HEK293T (cell line): ENCODE results near the gene ARHGAP40.

Experiments used
- CTCF ChIA-PET: fragments of 350-600 bp; formaldehyde crosslinking; extraction: SDS; loops from one replicate; lab custom pipeline; 2021; ENCODE audit warnings: antibody characterized with exemption, inconsistent platforms; lab: Yijun Ruan, JAX
- POLR2A ChIA-PET: fragments of 350-600 bp; formaldehyde crosslinking; extraction: SDS; loops from one replicate; lab custom pipeline; 2020; ENCODE audit warnings: antibody characterized with exemption, inconsistent platforms; lab: Yijun Ruan, JAX
- DNase-seq: peaks from one replicate; pipeline ENCODE4 v3.0.0; 2012; ENCODE audit warnings: mixed read lengths; ENCODE audit errors: extremely low spot score
- ARNT ChIP-seq: fragments of 450-650 bp; IDR thresholded peaks from 2 replicates; pipeline ENCODE4 v1.6.1; 2017; ENCODE audit warnings: mild to moderate bottlenecking
- BHLHE40 ChIP-seq: fragments of 450-650 bp; IDR thresholded peaks from 2 replicates; pipeline ENCODE4 v1.6.1; 2016; ENCODE audit warnings: mild to moderate bottlenecking, moderate library complexity, borderline replicate concordance
- CTBP1 ChIP-seq: fragments of 450-650 bp; IDR thresholded peaks from 2 replicates; pipeline ENCODE4 v1.6.1; 2016; ENCODE audit warnings: borderline replicate concordance
- ELF4 ChIP-seq: fragments of 450-650 bp; IDR thresholded peaks from 2 replicates; pipeline ENCODE4 v1.6.1; 2017; ENCODE audit warnings: antibody characterized with exemption
- FOXA1 ChIP-seq: fragments of 450-650 bp; IDR thresholded peaks from 2 replicates; pipeline ENCODE4 v1.6.1; 2016; ENCODE audit warnings: mild to moderate bottlenecking
- FOXK2 ChIP-seq: fragments of 450-650 bp; IDR thresholded peaks from 2 replicates; pipeline ENCODE4 v1.6.1; 2016; ENCODE audit warnings: mild to moderate bottlenecking
- FOXM1 ChIP-seq: fragments of 450-650 bp; IDR thresholded peaks from 2 replicates; pipeline ENCODE4 v1.6.1; 2017; ENCODE audit warnings: mild to moderate bottlenecking, borderline replicate concordance
- HDGF ChIP-seq: fragments of 450-650 bp; IDR thresholded peaks from 2 replicates; pipeline ENCODE4 v1.6.1; 2017; ENCODE audit warnings: antibody characterized with exemption, borderline replicate concordance
- L3MBTL2 ChIP-seq: fragments of 450-650 bp; conservative IDR thresholded peaks from 2 replicates; pipeline ENCODE4 v1.6.1; 2016; ENCODE audit warnings: mild to moderate bottlenecking
- LEF1 ChIP-seq: fragments of 450-650 bp; IDR thresholded peaks from 2 replicates; pipeline ENCODE4 v1.6.1; 2017; ENCODE audit warnings: mild to moderate bottlenecking, borderline replicate concordance
- NFRKB ChIP-seq: fragments of 450-650 bp; IDR thresholded peaks from 2 replicates; pipeline ENCODE4 v1.6.1; 2016; ENCODE audit warnings: mild to moderate bottlenecking, moderate library complexity
- SP1 ChIP-seq: fragments of 450-650 bp; IDR thresholded peaks from 2 replicates; pipeline ENCODE4 v1.6.1; 2017
- SUZ12 ChIP-seq: fragments of 450-650 bp; IDR thresholded peaks from 2 replicates; pipeline ENCODE4 v1.6.1; 2016; ENCODE audit warnings: mild to moderate bottlenecking
- TARDBP ChIP-seq: fragments of 450-650 bp; IDR thresholded peaks from 2 replicates; pipeline ENCODE4 v1.6.1; 2016
- ZNF384 ChIP-seq: fragments of 450-650 bp; IDR thresholded peaks from 2 replicates; pipeline ENCODE4 v1.6.1; 2016
- TF ChIP-seq, protein P1 (sequence below): fragments of 450-650 bp; IDR thresholded peaks from 2 replicates; pipeline ENCODE4 v1.6.1; 2016

Gene ARHGAP40

DNA sequence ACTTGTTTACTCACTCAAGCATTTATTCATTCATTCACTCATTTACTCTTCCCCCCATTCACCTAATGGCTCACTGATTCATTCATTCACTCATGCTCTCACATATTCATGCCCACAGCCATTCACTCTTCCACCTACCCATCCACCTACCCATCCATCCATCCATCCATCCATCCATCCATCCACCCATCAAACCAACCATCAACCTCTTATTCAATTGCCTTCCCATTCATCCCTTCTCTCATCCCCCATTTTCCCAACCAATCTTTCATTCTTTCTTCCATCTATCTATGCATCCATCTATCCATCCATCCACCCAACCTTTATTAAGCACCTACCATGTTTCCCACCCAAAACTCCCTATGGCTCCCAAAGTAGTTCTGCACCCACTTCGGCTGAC, 1.6 kb upstream of the ARHGAP40 start:
- TF ChIP-seq CTBP1, result no peak
- TF ChIP-seq ELF4, result no peak
- no peak for TF ChIP-seq LEF1
- no peak for TF ChIP-seq TARDBP
- no peak for TF ChIP-seq FOXA1
- no peak for TF ChIP-seq ARNT
- TF ChIP-seq L3MBTL2, result no peak
- no peak for TF ChIP-seq FOXM1
- TF ChIP-seq, protein P1, sequence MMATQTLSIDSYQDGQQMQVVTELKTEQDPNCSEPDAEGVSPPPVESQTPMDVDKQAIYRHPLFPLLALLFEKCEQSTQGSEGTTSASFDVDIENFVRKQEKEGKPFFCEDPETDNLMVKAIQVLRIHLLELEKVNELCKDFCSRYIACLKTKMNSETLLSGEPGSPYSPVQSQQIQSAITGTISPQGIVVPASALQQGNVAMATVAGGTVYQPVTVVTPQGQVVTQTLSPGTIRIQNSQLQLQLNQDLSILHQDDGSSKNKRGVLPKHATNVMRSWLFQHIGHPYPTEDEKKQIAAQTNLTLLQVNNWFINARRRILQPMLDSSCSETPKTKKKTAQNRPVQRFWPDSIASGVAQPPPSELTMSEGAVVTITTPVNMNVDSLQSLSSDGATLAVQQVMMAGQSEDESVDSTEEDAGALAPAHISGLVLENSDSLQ, result no peak
- no peak for TF ChIP-seq HDGF
- TF ChIP-seq ZNF384, result no peak
- TF ChIP-seq SP1, result no peak
- TF ChIP-seq SUZ12, result no peak
- no peak for TF ChIP-seq NFRKB
- TF ChIP-seq FOXK2, result no peak
- TF ChIP-seq BHLHE40, result no peak
- DNase-seq, result no peak
- CTCF ChIA-PET, result no interaction called here
- POLR2A ChIA-PET, result no interaction called here

DNA sequence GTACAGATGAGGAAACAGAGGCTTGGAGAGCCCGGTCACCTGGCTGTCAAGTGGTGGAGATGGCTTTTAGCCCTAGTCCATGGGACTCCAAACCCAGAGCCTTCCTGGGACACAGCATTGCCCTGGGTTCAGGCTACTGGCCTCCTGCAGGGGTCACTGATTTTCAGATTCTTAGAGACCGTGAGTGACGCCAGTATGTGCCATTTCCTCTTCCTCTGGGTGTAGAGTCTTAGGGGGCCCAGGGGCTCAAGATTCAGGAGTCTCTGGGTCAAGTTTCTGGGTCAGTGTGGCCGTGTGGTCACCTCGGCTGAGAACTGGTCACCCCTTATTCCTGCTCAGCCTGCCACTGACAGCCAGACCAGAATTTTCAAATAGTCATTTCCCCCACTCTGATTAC, 574 bp downstream of the ARHGAP40 start:
- ChIA-PET POLR2A (no interaction called here), CTCF (no interaction called here)
- DNase-seq, result no peak
- TF ChIP-seq ZNF384, result no peak
- no peak for TF ChIP-seq CTBP1
- TF ChIP-seq HDGF, result no peak
- TF ChIP-seq L3MBTL2, result no peak
- no peak for TF ChIP-seq FOXM1

DNA sequence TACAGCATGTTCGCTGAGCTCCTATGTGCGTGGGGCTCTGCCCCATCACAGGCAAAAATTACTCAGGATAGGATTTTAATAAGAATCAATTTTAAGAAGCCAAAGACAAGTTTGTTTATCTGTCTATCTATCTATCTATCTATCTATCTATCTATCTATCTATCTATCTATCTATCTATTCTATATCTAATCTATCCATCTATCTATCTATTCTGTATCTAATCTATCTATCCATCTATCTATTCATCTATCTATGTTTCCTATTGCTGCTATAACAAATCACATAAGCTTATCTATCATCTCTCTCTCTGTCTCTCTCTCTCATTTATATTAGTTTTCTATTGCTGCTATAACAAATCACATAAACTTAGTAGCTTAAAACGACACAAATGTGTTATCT, 1.7 kb downstream of the ARHGAP40 start:
- TF ChIP-seq BHLHE40 (no peak), FOXM1 (no peak), LEF1 (no peak), SUZ12 (no peak), CTBP1 (no peak), FOXA1 (no peak)
- TF ChIP-seq, protein P1, result no peak
- DNase-seq, result no peak
- ChIA-PET POLR2A (interaction anchor here (0.8 kb wide), 1 partner anchor 131 kb away, joined by 3 read pairs; the partner anchor contains the start of gene RALGAPB), CTCF (interaction anchor here (0.5 kb wide), 1 partner anchor 8 kb away, joined by 3 read pairs; no protein-coding TSS in a partner anchor)

DNA sequence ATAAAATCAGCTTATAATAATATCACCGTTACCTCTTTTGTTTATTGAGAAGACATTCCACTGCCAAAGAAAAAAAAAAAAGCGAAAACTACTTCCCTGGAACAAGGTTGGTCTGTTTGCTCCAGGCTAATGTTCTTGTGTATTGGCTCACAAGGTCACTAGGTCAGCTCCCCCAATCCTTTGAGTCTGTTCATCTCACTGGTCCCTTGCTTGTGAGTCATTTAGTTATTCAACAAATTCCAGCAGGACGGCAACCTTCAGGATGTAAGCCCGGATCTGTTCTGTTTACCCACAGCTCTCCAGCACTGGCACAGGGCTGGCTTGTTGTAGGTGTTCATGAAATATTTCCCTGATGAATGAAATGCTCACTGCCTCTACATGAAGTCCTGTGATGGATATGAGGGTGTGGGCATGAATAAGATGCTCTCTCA, 3.3 kb downstream of the ARHGAP40 start:
- POLR2A ChIA-PET, result no interaction called here

DNA sequence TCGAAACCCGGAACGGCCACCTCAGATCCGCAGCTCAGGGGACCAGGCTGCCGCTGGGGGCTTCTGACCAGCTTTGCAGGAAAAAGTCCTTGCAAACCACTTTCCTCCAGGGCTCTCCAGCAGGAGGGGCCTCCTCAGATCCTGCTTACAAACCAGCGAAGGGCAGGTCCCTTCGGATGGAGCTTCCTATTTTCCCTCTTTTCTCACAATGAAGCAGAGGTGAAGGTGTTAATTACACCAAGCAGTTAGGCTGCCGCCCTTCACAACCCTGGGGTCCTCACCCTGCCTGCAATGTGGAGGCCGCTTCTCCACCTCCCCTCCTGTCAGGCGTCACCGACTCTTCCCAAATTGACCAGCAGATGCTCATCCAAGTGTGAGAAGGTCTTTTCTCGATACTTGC, 5.7 kb downstream of the ARHGAP40 start:
- POLR2A ChIA-PET, result no interaction called here
- no peak for TF ChIP-seq NFRKB
- TF ChIP-seq CTBP1, result no peak
- no peak for TF ChIP-seq HDGF
- no peak for TF ChIP-seq L3MBTL2
- TF ChIP-seq FOXK2, result no peak
- TF ChIP-seq FOXM1, result no peak
- no peak for TF ChIP-seq ZNF384
- no peak for TF ChIP-seq BHLHE40
- TF ChIP-seq, protein P1, result no peak
- TF ChIP-seq TARDBP, result no peak
- no peak for TF ChIP-seq SUZ12
- no peak for TF ChIP-seq FOXA1
- no peak for TF ChIP-seq SP1
- no peak for TF ChIP-seq ARNT
- no peak for TF ChIP-seq LEF1
- CTCF ChIA-PET, result no interaction called here
- no peak for DNase-seq

More for the DNA sequence above, 3.3 kb downstream of the ARHGAP40 start:
- DNase-seq, result no peak
- TF ChIP-seq BHLHE40 (no peak), FOXA1 (no peak), ZNF384 (no peak), LEF1 (no peak), ELF4 (no peak), SUZ12 (no peak), L3MBTL2 (no peak), FOXM1 (no peak), NFRKB (no peak), CTBP1 (no peak), TARDBP (no peak), HDGF (no peak), SP1 (no peak), FOXK2 (no peak), ARNT (no peak)
- TF ChIP-seq, protein P1, result no peak
- CTCF ChIA-PET, result no interaction called here

DNA sequence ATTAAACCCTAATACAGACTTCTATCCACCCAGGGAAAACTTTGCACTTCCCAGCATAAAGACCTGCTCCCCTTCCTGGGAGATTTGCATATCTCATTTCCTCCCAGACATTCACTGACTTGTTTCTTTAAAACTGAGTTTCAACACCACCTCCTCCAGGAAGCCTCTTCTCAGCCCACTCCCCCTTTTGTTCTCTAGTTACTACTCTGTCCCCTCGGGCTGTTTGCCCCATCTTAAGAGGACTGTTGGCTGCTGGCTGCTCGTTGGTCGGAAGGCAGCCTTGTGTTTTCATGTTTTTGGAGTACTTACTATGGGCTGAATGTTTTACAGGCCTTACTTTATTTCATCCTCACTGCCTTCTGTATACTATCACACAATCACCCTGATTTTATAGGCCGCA, 6.6 kb downstream of the ARHGAP40 start:
- POLR2A ChIA-PET, result no interaction called here

More for the DNA sequence above, 6.6 kb downstream of the ARHGAP40 start:
- TF ChIP-seq ARNT, result no peak
- no peak for TF ChIP-seq HDGF
- no peak for TF ChIP-seq SP1
- no peak for TF ChIP-seq TARDBP
- no peak for TF ChIP-seq SUZ12
- TF ChIP-seq L3MBTL2, result no peak
- no peak for TF ChIP-seq ZNF384
- no peak for TF ChIP-seq LEF1
- TF ChIP-seq CTBP1, result no peak
- TF ChIP-seq NFRKB, result no peak
- TF ChIP-seq FOXM1, result no peak
- no peak for TF ChIP-seq FOXA1
- no peak for DNase-seq
- CTCF ChIA-PET, result no interaction called here
